WTC11 (cell line): ENCODE data around the gene AP1S2. TPM values are rescaled to one million over a fixed set of nuclear protein-coding genes. Genes with fewer than 3 reads are reported as not detected.

Experiments used
- ATAC-seq: fragments of 200-7000 bp; cut with Tn5 transposase; 2 replicates; pipeline ENCODE4 v1.10.0; 2021; ENCODE audit warnings: mild to moderate bottlenecking, moderate library complexity
- CTCF ChIA-PET: fragments of 300-600 bp; sonication (Branson Sonifier 250); formaldehyde crosslinking; loops from one replicate; lab custom pipeline; 2021; ENCODE audit warnings: antibody characterized with exemption; lab: Charles Lee
- POLR2A ChIA-PET: fragments of 350-600 bp; sonication (Branson Sonifier 250); formaldehyde crosslinking; loops from one replicate; lab custom pipeline; 2021; ENCODE audit warnings: antibody characterized with exemption; lab: Charles Lee
- DNase-seq: peaks from one replicate; pipeline ENCODE4 v3.0.0; 2021; ENCODE audit warnings: low spot score
- H3K27ac Mint-ChIP-seq: 2 replicates; pipeline ENCODE4 v1.8.0; 2021; ENCODE audit warnings: mixed read lengths
- H3K27me3 Mint-ChIP-seq: 2 replicates; pipeline ENCODE4 v1.8.0; 2021; ENCODE audit warnings: low read depth, mild to moderate bottlenecking, moderate library complexity, mixed read lengths
- H3K36me3 Mint-ChIP-seq: 2 replicates; pipeline ENCODE4 v1.8.0; 2021; ENCODE audit warnings: mixed read lengths
- H3K4me1 Mint-ChIP-seq: 2 replicates; pipeline ENCODE4 v1.8.0; 2022; ENCODE audit warnings: mixed read lengths
- H3K4me3 Mint-ChIP-seq: 2 replicates; pipeline ENCODE4 v1.8.0; 2021; ENCODE audit warnings: mild to moderate bottlenecking, moderate library complexity, mixed read lengths
- H3K9me3 Mint-ChIP-seq: 2 replicates; pipeline ENCODE4 v1.8.0; 2021; ENCODE audit warnings: mixed read lengths
- ATF1 ChIP-seq: sonication (generic); formaldehyde crosslinking; IDR thresholded peaks from 2 replicates; pipeline ENCODE4 v1.8.1; 2023; ENCODE audit warnings: mild to moderate bottlenecking, moderate library complexity, missing genetic modification reagents
- ATF3 ChIP-seq: sonication (generic); formaldehyde crosslinking; conservative IDR thresholded peaks from 2 replicates; pipeline ENCODE4 v1.8.1; 2022; ENCODE audit warnings: mild to moderate bottlenecking, missing genetic modification reagents
- CREM ChIP-seq: sonication (generic); formaldehyde crosslinking; IDR thresholded peaks from 2 replicates; pipeline ENCODE4 v1.8.1; 2022; ENCODE audit warnings: mild to moderate bottlenecking, missing genetic modification reagents, moderate library complexity
- CTCF ChIP-seq: fragments of 200-600 bp; IDR thresholded peaks from 2 replicates; pipeline ENCODE4 v1.8.0; 2022; ENCODE audit warnings: antibody characterized with exemption
- EMX1 ChIP-seq: fragments of 250-450 bp; sonication (Bioruptor Pico); IDR thresholded peaks from 2 replicates; pipeline ENCODE4 v1.8.0; 2021; ENCODE audit warnings: mild to moderate bottlenecking
- ESRRA ChIP-seq: sonication (generic); formaldehyde crosslinking; IDR thresholded peaks from 2 replicates; pipeline ENCODE4 v1.8.1; 2022; ENCODE audit warnings: mild to moderate bottlenecking, missing genetic modification reagents, borderline replicate concordance
- ETV6 ChIP-seq: sonication (generic); formaldehyde crosslinking; IDR thresholded peaks from 2 replicates; pipeline ENCODE4 v1.8.1; 2022; ENCODE audit warnings: mild to moderate bottlenecking, missing genetic modification reagents
- FOXK1 ChIP-seq: sonication (generic); formaldehyde crosslinking; IDR thresholded peaks from 2 replicates; pipeline ENCODE4 v1.8.0; 2022; ENCODE audit warnings: mild to moderate bottlenecking, moderate library complexity, missing genetic modification reagents
- GRHL2 ChIP-seq: fragments of 250-450 bp; sonication (Bioruptor Pico); IDR thresholded peaks from 2 replicates; pipeline ENCODE4 v1.8.0; 2022; ENCODE audit warnings: mild to moderate bottlenecking, moderate library complexity; ENCODE audit not compliant: insufficient replicate concordance, severe bottlenecking
- HMGA2 ChIP-seq: fragments of 250-450 bp; sonication (Bioruptor Pico); IDR thresholded peaks from 2 replicates; pipeline ENCODE4 v1.4.0; 2021; ENCODE audit warnings: mild to moderate bottlenecking, moderate library complexity
- IRF2 ChIP-seq: sonication (generic); formaldehyde crosslinking; IDR thresholded peaks from 2 replicates; pipeline ENCODE4 v1.8.0; 2022; ENCODE audit warnings: low read depth, missing genetic modification reagents, borderline replicate concordance
- MAX ChIP-seq: sonication (generic); formaldehyde crosslinking; IDR thresholded peaks from 2 replicates; pipeline ENCODE4 v1.8.0; 2022; ENCODE audit warnings: mild to moderate bottlenecking, missing genetic modification reagents
- NR2C2 ChIP-seq: sonication (generic); formaldehyde crosslinking; IDR thresholded peaks from 2 replicates; pipeline ENCODE4 v1.8.0; 2022; ENCODE audit warnings: mild to moderate bottlenecking, missing genetic modification reagents
- RORB ChIP-seq: fragments of 250-450 bp; sonication (Bioruptor Pico); IDR thresholded peaks from 2 replicates; pipeline ENCODE4 v1.9.0; 2021; ENCODE audit warnings: mild to moderate bottlenecking
- SMAD4 ChIP-seq: sonication (generic); formaldehyde crosslinking; IDR thresholded peaks from 2 replicates; pipeline ENCODE4 v1.8.0; 2022; ENCODE audit warnings: mild to moderate bottlenecking, missing genetic modification reagents
- SOX15 ChIP-seq: fragments of 250-450 bp; sonication (Bioruptor Pico); IDR thresholded peaks from 2 replicates; pipeline ENCODE4 v1.9.0; 2021; ENCODE audit warnings: mild to moderate bottlenecking
- ZNF138 ChIP-seq: sonication (generic); formaldehyde crosslinking; conservative IDR thresholded peaks from 2 replicates; pipeline ENCODE4 v1.8.1; 2022; ENCODE audit warnings: mild to moderate bottlenecking, moderate library complexity, missing genetic modification reagents
- ZNF317 ChIP-seq: sonication (generic); formaldehyde crosslinking; IDR thresholded peaks from 2 replicates; pipeline ENCODE4 v1.8.1; 2023; ENCODE audit warnings: low read depth, mild to moderate bottlenecking, moderate library complexity, missing genetic modification reagents, borderline replicate concordance
- ZNF671 ChIP-seq: fragments of 250-450 bp; sonication (Bioruptor Pico); IDR thresholded peaks from 2 replicates; pipeline ENCODE4 v1.8.0; 2021; ENCODE audit warnings: mild to moderate bottlenecking
- total RNA-seq: library from RNA; stranded (reverse); gene quantifications from 3 replicates; pipeline ENCODE4 v1.2.3, GENCODE V29; 2021
- TF ChIP-seq, protein P1 (sequence below): sonication (generic); formaldehyde crosslinking; IDR thresholded peaks from 2 replicates; pipeline ENCODE4 v1.8.1; 2023; ENCODE audit warnings: mild to moderate bottlenecking, missing genetic modification reagents, moderate library complexity
- TF ChIP-seq, protein P2 (sequence below): sonication (generic); formaldehyde crosslinking; IDR thresholded peaks from 2 replicates; pipeline ENCODE4 v1.8.1; 2022; ENCODE audit warnings: low read depth, missing genetic modification reagents, borderline replicate concordance
- TF ChIP-seq, protein P3 (sequence below): fragments of 250-450 bp; sonication (Bioruptor Pico); IDR thresholded peaks from 2 replicates; pipeline ENCODE4 v1.9.0; 2021; ENCODE audit warnings: mild to moderate bottlenecking, borderline replicate concordance
- TF ChIP-seq, protein P4 (sequence below): sonication (generic); formaldehyde crosslinking; IDR thresholded peaks from 2 replicates; pipeline ENCODE4 v1.8.1; 2022; ENCODE audit warnings: mild to moderate bottlenecking, missing genetic modification reagents, moderate library complexity, borderline replicate concordance

Gene AP1S2
- total RNA-seq, 1 experiment from 2014 or later: 164 TPM

DNA sequence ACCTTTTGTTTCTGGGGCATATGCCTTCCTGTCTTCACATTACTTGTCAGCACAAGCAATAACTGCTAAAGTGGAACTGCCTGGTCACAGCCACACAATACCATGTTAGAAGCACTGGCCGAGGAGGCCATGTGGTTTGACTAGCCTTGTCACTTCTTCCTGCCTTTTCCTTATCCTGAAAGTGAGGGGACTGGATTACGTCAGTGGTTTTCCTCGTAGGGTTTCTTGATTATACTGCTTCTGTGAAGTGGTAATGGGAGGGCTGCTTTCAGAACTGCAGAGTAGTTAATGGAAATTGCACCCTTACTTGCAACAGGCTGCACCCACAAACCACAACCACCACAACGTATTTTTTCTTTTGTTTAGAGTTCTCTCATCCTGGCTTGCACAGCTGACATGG is 37.7 kb downstream of the AP1S2 start:
- no peaks in the 10 kb centered on the region for H3K27me3 Mint-ChIP-seq
- H3K4me3 Mint-ChIP-seq: no peak overlapping the region
- H3K36me3 Mint-ChIP-seq: peaks cover 37% of the 10 kb centered on the region
- no peak for DNase-seq
- peak; percentile 24; the same call in 1 of the 2 replicates for ATAC-seq
- peak overlapping the region; percentile 99 for H3K27ac Mint-ChIP-seq
- TF ChIP-seq NR2C2 (no peak), HMGA2 (no peak), ETV6 (CRISPR knock-in tag) (no peak), IRF2 (no peak), SOX15 (no peak), ATF3 (CRISPR knock-in tag) (no peak), GRHL2 (CRISPR knock-in tag) (no peak), FOXK1 (CRISPR knock-in tag) (no peak), CTCF (no peak), CREM (no peak), SMAD4 (CRISPR knock-in tag) (no peak), ZNF317 (no peak), RORB (no peak), ZNF671 (CRISPR knock-in tag) (no peak)
- TF ChIP-seq, protein P1, sequence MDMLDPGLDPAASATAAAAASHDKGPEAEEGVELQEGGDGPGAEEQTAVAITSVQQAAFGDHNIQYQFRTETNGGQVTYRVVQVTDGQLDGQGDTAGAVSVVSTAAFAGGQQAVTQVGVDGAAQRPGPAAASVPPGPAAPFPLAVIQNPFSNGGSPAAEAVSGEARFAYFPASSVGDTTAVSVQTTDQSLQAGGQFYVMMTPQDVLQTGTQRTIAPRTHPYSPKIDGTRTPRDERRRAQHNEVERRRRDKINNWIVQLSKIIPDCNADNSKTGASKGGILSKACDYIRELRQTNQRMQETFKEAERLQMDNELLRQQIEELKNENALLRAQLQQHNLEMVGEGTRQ (CRISPR knock-in tag): no peak
- TF ChIP-seq, protein P2, sequence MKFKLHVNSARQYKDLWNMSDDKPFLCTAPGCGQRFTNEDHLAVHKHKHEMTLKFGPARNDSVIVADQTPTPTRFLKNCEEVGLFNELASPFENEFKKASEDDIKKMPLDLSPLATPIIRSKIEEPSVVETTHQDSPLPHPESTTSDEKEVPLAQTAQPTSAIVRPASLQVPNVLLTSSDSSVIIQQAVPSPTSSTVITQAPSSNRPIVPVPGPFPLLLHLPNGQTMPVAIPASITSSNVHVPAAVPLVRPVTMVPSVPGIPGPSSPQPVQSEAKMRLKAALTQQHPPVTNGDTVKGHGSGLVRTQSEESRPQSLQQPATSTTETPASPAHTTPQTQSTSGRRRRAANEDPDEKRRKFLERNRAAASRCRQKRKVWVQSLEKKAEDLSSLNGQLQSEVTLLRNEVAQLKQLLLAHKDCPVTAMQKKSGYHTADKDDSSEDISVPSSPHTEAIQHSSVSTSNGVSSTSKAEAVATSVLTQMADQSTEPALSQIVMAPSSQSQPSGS (CRISPR knock-in tag): no peak
- peaks cover 21% of the 10 kb centered on the region for H3K4me1 Mint-ChIP-seq
- ChIA-PET CTCF (interaction anchor here (0.7 to 1.4 kb wide), 2 partner anchors 113 to 620 kb away, joined by 3 read pairs; no protein-coding TSS in a partner anchor), POLR2A (interaction anchor here (0.7 to 1.0 kb wide), 2 partner anchors 38 to 896 kb away, joined by 3 read pairs; partner anchors contain the start of gene AP1S2)
- no peaks in the 10 kb centered on the region for H3K9me3 Mint-ChIP-seq

DNA sequence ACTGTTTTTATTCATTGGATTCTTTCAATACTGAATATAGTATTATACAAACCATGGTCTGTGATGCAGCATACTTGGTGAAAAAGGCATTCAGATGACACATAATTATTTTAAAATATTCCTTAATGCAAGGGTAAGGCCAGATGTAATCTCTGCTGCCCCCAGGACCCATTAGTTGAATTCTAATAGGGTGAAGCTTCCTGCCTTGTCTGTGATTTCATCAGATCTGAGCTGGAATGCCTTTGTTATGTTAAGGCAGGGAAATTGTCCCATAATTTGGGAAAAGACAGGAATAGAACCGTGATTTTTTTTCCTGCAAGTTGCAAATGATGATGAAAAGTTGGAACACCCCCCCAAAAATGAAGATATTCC is 38.2 kb downstream of the AP1S2 start:
- Mint-ChIP-seq H3K27me3 (no peaks in the 10 kb centered on the region), H3K9me3 (no peaks in the 10 kb centered on the region), H3K27ac (peak overlapping the region; percentile 96), H3K4me3 (no peak overlapping the region), H3K36me3 (peaks cover 35% of the 10 kb centered on the region), H3K4me1 (peaks cover 21% of the 10 kb centered on the region)
- CTCF ChIA-PET: interaction anchor here (0.7 to 1.4 kb wide), 3 partner anchors 27 to 620 kb away, joined by 3 read pairs; no protein-coding TSS in a partner anchor
- ATAC-seq (peak; percentile 53), DNase-seq (no peak)
- POLR2A ChIA-PET: interaction anchor here (0.7 to 1.0 kb wide), 3 partner anchors 38 to 897 kb away, joined by 3 read pairs; partner anchors contain the start of gene AP1S2
- TF ChIP-seq, protein P1 (CRISPR knock-in tag): no peak
- no peak for TF ChIP-seq ESRRA (CRISPR knock-in tag)
- TF ChIP-seq, protein P3, sequence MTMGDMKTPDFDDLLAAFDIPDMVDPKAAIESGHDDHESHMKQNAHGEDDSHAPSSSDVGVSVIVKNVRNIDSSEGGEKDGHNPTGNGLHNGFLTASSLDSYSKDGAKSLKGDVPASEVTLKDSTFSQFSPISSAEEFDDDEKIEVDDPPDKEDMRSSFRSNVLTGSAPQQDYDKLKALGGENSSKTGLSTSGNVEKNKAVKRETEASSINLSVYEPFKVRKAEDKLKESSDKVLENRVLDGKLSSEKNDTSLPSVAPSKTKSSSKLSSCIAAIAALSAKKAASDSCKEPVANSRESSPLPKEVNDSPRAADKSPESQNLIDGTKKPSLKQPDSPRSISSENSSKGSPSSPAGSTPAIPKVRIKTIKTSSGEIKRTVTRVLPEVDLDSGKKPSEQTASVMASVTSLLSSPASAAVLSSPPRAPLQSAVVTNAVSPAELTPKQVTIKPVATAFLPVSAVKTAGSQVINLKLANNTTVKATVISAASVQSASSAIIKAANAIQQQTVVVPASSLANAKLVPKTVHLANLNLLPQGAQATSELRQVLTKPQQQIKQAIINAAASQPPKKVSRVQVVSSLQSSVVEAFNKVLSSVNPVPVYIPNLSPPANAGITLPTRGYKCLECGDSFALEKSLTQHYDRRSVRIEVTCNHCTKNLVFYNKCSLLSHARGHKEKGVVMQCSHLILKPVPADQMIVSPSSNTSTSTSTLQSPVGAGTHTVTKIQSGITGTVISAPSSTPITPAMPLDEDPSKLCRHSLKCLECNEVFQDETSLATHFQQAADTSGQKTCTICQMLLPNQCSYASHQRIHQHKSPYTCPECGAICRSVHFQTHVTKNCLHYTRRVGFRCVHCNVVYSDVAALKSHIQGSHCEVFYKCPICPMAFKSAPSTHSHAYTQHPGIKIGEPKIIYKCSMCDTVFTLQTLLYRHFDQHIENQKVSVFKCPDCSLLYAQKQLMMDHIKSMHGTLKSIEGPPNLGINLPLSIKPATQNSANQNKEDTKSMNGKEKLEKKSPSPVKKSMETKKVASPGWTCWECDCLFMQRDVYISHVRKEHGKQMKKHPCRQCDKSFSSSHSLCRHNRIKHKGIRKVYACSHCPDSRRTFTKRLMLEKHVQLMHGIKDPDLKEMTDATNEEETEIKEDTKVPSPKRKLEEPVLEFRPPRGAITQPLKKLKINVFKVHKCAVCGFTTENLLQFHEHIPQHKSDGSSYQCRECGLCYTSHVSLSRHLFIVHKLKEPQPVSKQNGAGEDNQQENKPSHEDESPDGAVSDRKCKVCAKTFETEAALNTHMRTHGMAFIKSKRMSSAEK (CRISPR knock-in tag): no peak
- no peak for TF ChIP-seq EMX1 (CRISPR knock-in tag)
- TF ChIP-seq ATF1: no peak
- TF ChIP-seq ZNF138 (CRISPR knock-in tag): no peak
- no peak for TF ChIP-seq MAX (CRISPR knock-in tag)
- TF ChIP-seq, protein P4, sequence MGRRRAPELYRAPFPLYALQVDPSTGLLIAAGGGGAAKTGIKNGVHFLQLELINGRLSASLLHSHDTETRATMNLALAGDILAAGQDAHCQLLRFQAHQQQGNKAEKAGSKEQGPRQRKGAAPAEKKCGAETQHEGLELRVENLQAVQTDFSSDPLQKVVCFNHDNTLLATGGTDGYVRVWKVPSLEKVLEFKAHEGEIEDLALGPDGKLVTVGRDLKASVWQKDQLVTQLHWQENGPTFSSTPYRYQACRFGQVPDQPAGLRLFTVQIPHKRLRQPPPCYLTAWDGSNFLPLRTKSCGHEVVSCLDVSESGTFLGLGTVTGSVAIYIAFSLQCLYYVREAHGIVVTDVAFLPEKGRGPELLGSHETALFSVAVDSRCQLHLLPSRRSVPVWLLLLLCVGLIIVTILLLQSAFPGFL (CRISPR knock-in tag): no peak
